Testis (tissue), 3 donors: ENCODE measurements around the gene SIRPG. TPM values are rescaled to one million over a fixed set of nuclear protein-coding genes. Genes with fewer than 3 reads are reported as not detected.

Source experiments
- DNase-seq: peaks from one replicate; pipeline ENCODE4 v3.0.0-alpha.2; 2019
- H3K27ac ChIP-seq, 2 donors: fragments of 200-600 bp; sonication (generic); one replicate each; pipeline ENCODE4 v1.5.1; 2019
- H3K27me3 ChIP-seq: fragments of 200-600 bp; sonication (generic); one replicate; pipeline ENCODE4 v1.5.1; 2019
- H3K36me3 ChIP-seq: fragments of 200-600 bp; sonication (generic); one replicate; pipeline ENCODE4 v1.5.1; 2017; ENCODE audit warnings: low read depth; ENCODE audit errors: missing control alignments
- H3K4me1 ChIP-seq: fragments of 200-600 bp; sonication (generic); one replicate; pipeline ENCODE4 v1.5.1; 2019
- H3K4me3 ChIP-seq, 2 donors: fragments of 200-600 bp; sonication (generic); one replicate each; pipeline ENCODE4 v1.5.1; 2017 to 2019
- H3K9me3 ChIP-seq: fragments of 200-600 bp; sonication (generic); one replicate; pipeline ENCODE4 v1.5.1; 2017
- POLR2A ChIP-seq: fragments of 450-650 bp; IDR thresholded peaks from one replicate; pipeline ENCODE4 v1.6.1; 2017; ENCODE audit warnings: antibody characterized with exemption, mild to moderate bottlenecking, moderate library complexity
- WGBS, 2 donors: methylation state at CpG; one replicate each; pipeline ENCODE4 v1.1.5; 2018; 5-methylcytosine and 5-hydroxymethylcytosine counted together
- intact Hi-C: fragments of 100-400 bp; cut with DNase I; formaldehyde crosslinking; loops from one replicate; pipeline ENCODE4 v1.15.1; 2023; ENCODE audit warnings: low total_unique reads
- polyA plus RNA-seq: library from polyadenylated mRNA; stranded (reverse); fragments of 350-450 nt; fragmentation: Illumina TruSeq; extraction: RNeasy Lipid Tissue Mini Kit (QIAGEN cat#74804); gene quantifications from one replicate; pipeline ENCODE4 v1.2.3, GENCODE V29; 2014; ENCODE audit warnings: low read depth, low replicate concordance; ENCODE audit not compliant: insufficient read depth
- total RNA-seq, 2 donors: library from RNA; depleted of rRNA; stranded (reverse); fragments of >200 nt; gene quantifications; one replicate each; pipeline ENCODE4 v1.2.3, GENCODE V29; 2016
- TF ChIP-seq, protein P1 (sequence below), 3 experiments: fragments of 450-650 bp in 2 of 3; fragments of 200-600 bp in 1 of 3; sonication (generic) in 1 of 3; IDR thresholded peaks; one replicate each; pipeline ENCODE4 v1.5.1; 2016 to 2019; ENCODE audit warnings: antibody characterized with exemption in 3 of 3, mild to moderate bottlenecking in 2 of 3, moderate library complexity in 1 of 3

Gene SIRPG
- total and polyA plus RNA-seq, 3 donors from 2014 or later, result 1.1 to 13.9 (median 3.4) TPM

DNA sequence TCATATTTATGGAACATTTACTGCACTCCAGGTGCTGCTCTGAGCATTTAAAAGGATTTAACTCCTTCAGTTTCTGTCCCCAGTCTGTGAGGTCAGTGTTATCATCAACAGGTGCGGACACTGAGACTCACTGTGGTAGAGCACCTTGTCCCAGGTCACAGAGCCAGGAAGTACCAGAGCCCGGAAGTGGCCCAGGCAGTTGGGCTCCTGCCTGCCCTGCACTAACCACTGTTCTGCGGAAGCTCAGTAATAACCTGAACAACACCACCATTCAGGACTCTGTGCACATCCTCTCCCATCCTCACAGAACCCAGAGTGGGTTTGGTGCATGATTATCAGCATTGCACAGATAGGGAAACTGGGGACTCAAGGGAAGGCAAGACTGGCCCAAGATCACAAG lies 16.8 kb upstream of the SIRPG start:
- H3K9me3 ChIP-seq, result no peaks in the 10 kb centered on the region
- WGBS, 2 donors, result 91% methylated on average over 3 of the region's 3 CpGs; no CpG with 5 or more reads in 1 of the 2 donors

DNA sequence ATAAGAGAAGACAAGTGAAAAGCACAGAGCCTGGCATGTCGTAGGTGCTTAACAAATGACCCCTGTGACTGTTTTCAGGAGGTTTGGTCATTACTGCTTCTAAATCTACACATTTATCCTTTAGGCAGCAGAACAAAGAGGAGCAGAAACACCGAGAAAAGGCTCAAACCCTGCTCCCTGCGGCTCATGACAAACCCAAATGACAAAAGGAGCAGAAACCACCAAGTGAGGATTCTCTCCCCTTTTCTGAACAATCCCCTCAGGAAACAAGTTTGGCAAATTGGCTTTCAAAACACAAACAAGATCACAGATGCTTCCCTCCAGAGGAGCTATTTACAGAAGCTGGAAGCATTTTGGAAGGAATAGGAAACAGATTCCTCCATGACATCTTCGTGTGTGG lies 15.8 kb upstream of the SIRPG start:
- DNase-seq, result no peak
- no peak overlapping the region for H3K27ac ChIP-seq
- 65 to 74% methylated on average over 4 of the region's 4 CpGs for WGBS, 2 donors

More for the DNA sequence above, 16.8 kb upstream of the SIRPG start:
- intact Hi-C loops, result no loop called here
- Histone ChIP-seq H3K4me1 (no peaks in the 10 kb centered on the region), H3K4me3 (no peak overlapping the region), H3K27me3 (no peaks in the 10 kb centered on the region), H3K36me3 (no peaks in the 10 kb centered on the region), H3K27ac (no peak overlapping the region)
- TF ChIP-seq POLR2A, result no peak
- TF ChIP-seq, protein P1, sequence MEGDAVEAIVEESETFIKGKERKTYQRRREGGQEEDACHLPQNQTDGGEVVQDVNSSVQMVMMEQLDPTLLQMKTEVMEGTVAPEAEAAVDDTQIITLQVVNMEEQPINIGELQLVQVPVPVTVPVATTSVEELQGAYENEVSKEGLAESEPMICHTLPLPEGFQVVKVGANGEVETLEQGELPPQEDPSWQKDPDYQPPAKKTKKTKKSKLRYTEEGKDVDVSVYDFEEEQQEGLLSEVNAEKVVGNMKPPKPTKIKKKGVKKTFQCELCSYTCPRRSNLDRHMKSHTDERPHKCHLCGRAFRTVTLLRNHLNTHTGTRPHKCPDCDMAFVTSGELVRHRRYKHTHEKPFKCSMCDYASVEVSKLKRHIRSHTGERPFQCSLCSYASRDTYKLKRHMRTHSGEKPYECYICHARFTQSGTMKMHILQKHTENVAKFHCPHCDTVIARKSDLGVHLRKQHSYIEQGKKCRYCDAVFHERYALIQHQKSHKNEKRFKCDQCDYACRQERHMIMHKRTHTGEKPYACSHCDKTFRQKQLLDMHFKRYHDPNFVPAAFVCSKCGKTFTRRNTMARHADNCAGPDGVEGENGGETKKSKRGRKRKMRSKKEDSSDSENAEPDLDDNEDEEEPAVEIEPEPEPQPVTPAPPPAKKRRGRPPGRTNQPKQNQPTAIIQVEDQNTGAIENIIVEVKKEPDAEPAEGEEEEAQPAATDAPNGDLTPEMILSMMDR (IDR thresholded peaks at IDR 0.05), result no peak
- no peak for DNase-seq

DNA sequence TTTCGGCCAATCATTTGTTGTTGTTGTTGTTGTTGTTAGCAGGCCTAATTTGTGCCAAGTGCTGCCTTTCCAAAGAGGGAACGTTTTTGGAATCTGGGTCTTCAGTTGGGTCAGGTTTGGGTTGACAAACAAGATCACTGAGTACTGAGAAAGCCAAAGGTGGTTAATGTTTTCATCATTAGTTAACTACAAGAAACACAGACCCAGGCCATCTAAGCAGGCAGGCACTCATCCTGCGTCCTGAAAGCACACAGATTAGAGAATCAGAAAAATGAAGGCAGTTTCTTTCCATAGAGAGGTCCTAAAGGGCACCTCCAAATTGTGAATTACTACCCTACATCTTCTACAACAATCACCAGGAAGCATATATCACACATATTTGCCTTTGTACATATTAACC lies 15.1 kb upstream of the SIRPG start:
- H3K4me1 ChIP-seq, result no peaks in the 10 kb centered on the region
- no peaks in the 10 kb centered on the region for H3K9me3 ChIP-seq
- intact Hi-C loops, result no loop called here
- H3K27me3 ChIP-seq, result no peaks in the 10 kb centered on the region
- H3K27ac ChIP-seq, result no peak overlapping the region
- TF ChIP-seq, protein P1 (IDR thresholded peaks at IDR 0.05), result no peak
- TF ChIP-seq POLR2A, result no peak
- no peak overlapping the region for H3K4me3 ChIP-seq
- WGBS, 2 donors, result 80 to 82% methylated on average over 3 of the region's 3 CpGs
- H3K36me3 ChIP-seq, result no peaks in the 10 kb centered on the region
- DNase-seq, result no peak

More for the DNA sequence above, 15.8 kb upstream of the SIRPG start:
- intact Hi-C loops, result no loop called here
- H3K4me1 ChIP-seq, result no peaks in the 10 kb centered on the region
- H3K4me3 ChIP-seq, result no peak overlapping the region
- H3K36me3 ChIP-seq, result no peaks in the 10 kb centered on the region
- no peaks in the 10 kb centered on the region for H3K9me3 ChIP-seq
- TF ChIP-seq, protein P1 (IDR thresholded peaks at IDR 0.05), result no peak
- TF ChIP-seq POLR2A, result no peak
- no peaks in the 10 kb centered on the region for H3K27me3 ChIP-seq

DNA sequence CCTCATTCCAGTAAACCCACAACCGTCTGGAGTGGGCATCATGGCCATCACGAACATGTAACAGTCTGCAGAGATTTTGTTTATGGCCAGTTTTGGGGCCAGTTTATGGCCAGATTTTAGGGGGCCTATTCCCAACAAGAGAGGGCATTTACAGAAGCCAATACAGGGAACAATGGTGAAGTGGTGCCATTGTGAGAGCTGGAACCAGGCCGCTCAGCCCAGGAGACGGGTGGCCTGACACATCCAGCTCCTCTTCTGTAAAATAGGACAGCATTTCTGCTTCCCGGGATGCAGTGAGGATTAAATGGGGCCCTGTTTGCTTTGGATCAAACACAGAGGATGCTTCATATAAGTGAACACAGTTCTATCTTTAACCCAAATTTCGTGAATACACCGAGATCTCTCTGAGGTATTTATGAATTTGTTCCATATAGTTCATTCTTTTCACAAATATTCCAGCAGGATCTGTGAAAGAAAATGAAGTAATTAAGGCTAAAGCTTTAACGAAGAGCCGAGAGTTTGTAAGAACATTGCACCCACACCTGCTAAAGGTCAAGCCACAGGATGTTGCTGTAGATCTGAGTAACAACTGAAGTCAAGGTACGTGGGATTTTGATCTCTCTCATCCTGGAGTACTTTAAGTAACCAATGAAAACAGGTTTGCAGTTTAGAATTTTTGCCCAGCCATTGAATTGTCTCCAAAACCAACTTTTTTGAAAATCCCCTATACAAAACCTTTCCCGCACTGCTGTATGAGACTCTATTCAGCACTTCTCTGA lies 14.5 kb upstream of the SIRPG start:
- no peak overlapping the region for H3K4me3 ChIP-seq
- no peak for DNase-seq
- no peaks in the 10 kb centered on the region for H3K4me1 ChIP-seq
- H3K9me3 ChIP-seq, result no peaks in the 10 kb centered on the region
- 87 to 88% methylated on average over 11 of the region's 11 CpGs for whole genome bisulfite sequencing, 2 donors
- H3K27ac ChIP-seq, result no peak overlapping the region
- no peaks in the 10 kb centered on the region for H3K27me3 ChIP-seq
- TF ChIP-seq POLR2A, result no peak
- TF ChIP-seq, protein P1 (IDR thresholded peaks at IDR 0.05), result no peak
- H3K36me3 ChIP-seq, result no peaks in the 10 kb centered on the region
- intact Hi-C loops, result no loop called here

DNA sequence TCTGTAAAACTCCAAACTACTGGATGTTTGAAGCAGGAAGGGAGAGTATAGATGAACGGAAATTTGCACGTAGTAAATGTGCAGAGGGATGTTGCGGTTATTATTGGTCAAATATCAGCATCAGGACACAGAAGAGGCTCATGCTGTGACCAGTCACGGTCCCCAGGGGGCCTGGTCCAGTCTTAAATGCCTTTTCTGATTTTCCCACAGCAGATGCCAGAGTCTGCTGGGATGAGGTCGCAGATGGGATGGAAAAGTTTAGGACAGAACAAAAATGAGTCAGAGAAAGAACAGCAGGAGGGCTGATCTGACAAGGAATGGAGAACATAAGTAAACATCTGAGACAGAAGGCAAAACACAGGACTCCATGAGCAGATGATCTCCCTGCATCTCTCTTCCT lies 11.7 kb upstream of the SIRPG start:
- H3K36me3 ChIP-seq, result no peaks in the 10 kb centered on the region
- no peak for TF ChIP-seq POLR2A
- TF ChIP-seq, protein P1 (IDR thresholded peaks at IDR 0.05), result no peak
- intact Hi-C loops, result no loop called here
- no peak overlapping the region for H3K27ac ChIP-seq
- 88 to 92% methylated on average over 5 of the region's 5 CpGs for WGBS, 2 donors
- no peaks in the 10 kb centered on the region for H3K9me3 ChIP-seq
- no peak for DNase-seq
- H3K27me3 ChIP-seq, result no peaks in the 10 kb centered on the region
- H3K4me3 ChIP-seq, result no peak overlapping the region
- H3K4me1 ChIP-seq, result no peaks in the 10 kb centered on the region
